Measurements from ENCODE around the gene OSGIN1.

Gene OSGIN1

GRCh38 chr16:83908798-83909197, 44.2 kb upstream of the OSGIN1 start:
- DNase-seq: no peak
- peaks cover 62 to 68% (median 67%) of the 10 kb centered on the region in 3 donors for H3K36me3 ChIP-seq
- H3K27me3 ChIP-seq: no peaks in the 10 kb centered on the region
- no peak overlapping the region for H3K27ac ChIP-seq
- H3K4me1 ChIP-seq: no peaks in the 10 kb centered on the region
- no peak overlapping the region for H3K4me3 ChIP-seq
- H3K9me3 ChIP-seq: no peaks in the 10 kb centered on the region
- TF ChIP-seq, protein P1, sequence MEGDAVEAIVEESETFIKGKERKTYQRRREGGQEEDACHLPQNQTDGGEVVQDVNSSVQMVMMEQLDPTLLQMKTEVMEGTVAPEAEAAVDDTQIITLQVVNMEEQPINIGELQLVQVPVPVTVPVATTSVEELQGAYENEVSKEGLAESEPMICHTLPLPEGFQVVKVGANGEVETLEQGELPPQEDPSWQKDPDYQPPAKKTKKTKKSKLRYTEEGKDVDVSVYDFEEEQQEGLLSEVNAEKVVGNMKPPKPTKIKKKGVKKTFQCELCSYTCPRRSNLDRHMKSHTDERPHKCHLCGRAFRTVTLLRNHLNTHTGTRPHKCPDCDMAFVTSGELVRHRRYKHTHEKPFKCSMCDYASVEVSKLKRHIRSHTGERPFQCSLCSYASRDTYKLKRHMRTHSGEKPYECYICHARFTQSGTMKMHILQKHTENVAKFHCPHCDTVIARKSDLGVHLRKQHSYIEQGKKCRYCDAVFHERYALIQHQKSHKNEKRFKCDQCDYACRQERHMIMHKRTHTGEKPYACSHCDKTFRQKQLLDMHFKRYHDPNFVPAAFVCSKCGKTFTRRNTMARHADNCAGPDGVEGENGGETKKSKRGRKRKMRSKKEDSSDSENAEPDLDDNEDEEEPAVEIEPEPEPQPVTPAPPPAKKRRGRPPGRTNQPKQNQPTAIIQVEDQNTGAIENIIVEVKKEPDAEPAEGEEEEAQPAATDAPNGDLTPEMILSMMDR (IDR thresholded peaks at IDR 0.05): no peak
- intact Hi-C loops (cut with DNase I; ENCODE audit: low total_unique reads): no loop called here

DNA sequence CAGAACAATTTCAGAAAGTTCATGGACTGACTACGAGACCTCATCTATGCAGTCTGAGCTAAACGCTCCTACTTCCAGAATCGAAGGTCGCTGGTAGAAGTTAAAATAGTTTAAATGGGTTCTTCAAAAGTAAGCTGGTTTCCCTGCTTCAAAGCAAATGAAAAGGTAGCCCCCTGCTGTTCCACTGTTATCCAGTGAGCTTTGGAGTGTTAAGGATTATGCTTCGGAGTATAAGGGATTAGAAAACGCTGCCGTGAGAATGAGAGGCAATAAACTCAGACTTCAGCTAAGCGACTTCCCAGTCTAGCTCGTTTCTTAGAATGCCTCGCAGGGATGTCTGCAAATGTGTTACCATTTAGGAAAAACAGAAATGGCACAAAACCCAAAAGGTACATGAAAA, 41.8 kb upstream of the OSGIN1 start:
- no peak overlapping the region for H3K27ac ChIP-seq
- no peaks in the 10 kb centered on the region for H3K4me1 ChIP-seq
- intact Hi-C loops (cut with DNase I; ENCODE audit: low total_unique reads): no loop called here
- H3K4me3 ChIP-seq: no peak overlapping the region
- DNase-seq: no peak
- H3K36me3 ChIP-seq: peaks cover 84 to 93% (median 92%) of the 10 kb centered on the region in 3 donors
- no peaks in the 10 kb centered on the region for H3K9me3 ChIP-seq
- no peaks in the 10 kb centered on the region for H3K27me3 ChIP-seq
- TF ChIP-seq, protein P1 (IDR thresholded peaks at IDR 0.05): no peak

GRCh38 chr16:83912519-83913244, 40.4 kb upstream of the OSGIN1 start:
- H3K9me3 ChIP-seq: no peaks in the 10 kb centered on the region
- H3K27ac ChIP-seq: no peak overlapping the region
- intact Hi-C loops (cut with DNase I; ENCODE audit: low total_unique reads): no loop called here
- H3K27me3 ChIP-seq: no peaks in the 10 kb centered on the region
- DNase-seq: no peak
- H3K4me3 ChIP-seq: no peak overlapping the region
- peaks cover 82 to 100% (median 95%) of the 10 kb centered on the region in 3 donors for H3K36me3 ChIP-seq
- TF ChIP-seq, protein P1 (IDR thresholded peaks at IDR 0.05): no peak
- H3K4me1 ChIP-seq: no peaks in the 10 kb centered on the region

DNA sequence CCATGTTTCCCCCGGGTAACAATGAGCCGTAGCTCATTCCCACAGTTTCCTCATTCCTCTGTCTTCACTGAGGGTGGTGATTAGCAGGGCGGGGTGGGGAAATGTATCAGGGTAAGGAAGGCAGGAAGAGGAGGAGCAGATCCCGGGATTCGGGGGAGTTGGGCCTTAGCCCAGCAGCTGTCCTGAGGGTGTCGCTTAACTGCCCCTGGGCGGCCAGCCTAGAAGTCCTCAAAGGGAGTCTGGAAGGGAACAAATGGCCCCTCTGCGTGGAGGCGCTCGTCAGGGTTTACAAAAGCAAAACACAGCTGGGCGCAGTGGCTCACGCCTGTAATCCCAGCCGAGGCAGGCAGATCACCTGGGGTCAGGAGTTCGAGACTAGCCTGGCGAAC, 39.8 kb upstream of the OSGIN1 start:
- Histone ChIP-seq H3K4me3 (no peak overlapping the region), H3K27me3 (no peaks in the 10 kb centered on the region), H3K9me3 (no peaks in the 10 kb centered on the region), H3K4me1 (no peaks in the 10 kb centered on the region), H3K36me3 (peaks cover 83 to 100% (median 95%) of the 10 kb centered on the region in 3 donors), H3K27ac (no peak overlapping the region)
- TF ChIP-seq, protein P1 (IDR thresholded peaks at IDR 0.05): no peak
- intact Hi-C loops (cut with DNase I; ENCODE audit: low total_unique reads): no loop called here
- no peak for DNase-seq

GRCh38 chr16:83914091-83914710, 38.8 kb upstream of the OSGIN1 start:
- intact Hi-C loops (cut with DNase I; ENCODE audit: low total_unique reads): no loop called here
- no peak for DNase-seq

More at GRCh38 chr16:83914091-83914710, 38.8 kb upstream of the OSGIN1 start:
- H3K4me1 ChIP-seq: no peaks in the 10 kb centered on the region
- TF ChIP-seq, protein P1 (IDR thresholded peaks at IDR 0.05): no peak
- peaks cover 83 to 100% (median 95%) of the 10 kb centered on the region in 3 donors for H3K36me3 ChIP-seq
- H3K4me3 ChIP-seq: no peak overlapping the region
- H3K27ac ChIP-seq: no peak overlapping the region
- no peaks in the 10 kb centered on the region for H3K9me3 ChIP-seq
- no peaks in the 10 kb centered on the region for H3K27me3 ChIP-seq
